GM19463 (cell line): ENCODE results near the gene SLC12A5.

Experiments
- ATAC-seq: cut with Tn5 transposase; IDR thresholded peaks from one replicate; pipeline ENCODE4 v1.9.1; 2021; ENCODE audit warnings: mild to moderate bottlenecking, moderate library complexity; ENCODE audit not compliant: unreplicated experiment

SLC12A5 gene

GRCh38 chr20:46051556-46052308 is 22.7 kb downstream of the SLC12A5 start:
- ATAC-seq, result no peak

GRCh38 chr20:46053416-46053815 is 24.4 kb downstream of the SLC12A5 start:
- ATAC-seq, result no peak

- no peak for ATAC-seq
These were observed 25.6 kb downstream of the SLC12A5 start for GRCh38 chr20:46054606-46055005.

GRCh38 chr20:46055269-46055668 is 26.3 kb downstream of the SLC12A5 start:
- no peak for ATAC-seq

- no peak for ATAC-seq
These were observed 27.2 kb downstream of the SLC12A5 start for GRCh38 chr20:46056027-46056833.

GRCh38 chr20:46056970-46057855 is 28.2 kb downstream of the SLC12A5 start:
- no peak for ATAC-seq

GRCh38 chr20:46057856-46058598 is 29.0 kb downstream of the SLC12A5 start:
- ATAC-seq, result no peak

GRCh38 chr20:46058599-46059281 is 29.7 kb downstream of the SLC12A5 start:
- ATAC-seq, result no peak

GRCh38 chr20:46060301-46060881 is 31.4 kb downstream of the SLC12A5 start:
- no peak for ATAC-seq

- no peak for ATAC-seq
These were observed 32.0 kb downstream of the SLC12A5 start for GRCh38 chr20:46060975-46061374.

- ATAC-seq, result no peak
These were observed 33.1 kb downstream of the SLC12A5 start for GRCh38 chr20:46062151-46062550.

- no peak for ATAC-seq
These were observed 33.6 kb downstream of the SLC12A5 start for GRCh38 chr20:46062621-46063020.

- ATAC-seq, result no peak
These were observed 34.1 kb downstream of the SLC12A5 start for GRCh38 chr20:46063151-46063550.

- no peak for ATAC-seq
These were observed 34.6 kb downstream of the SLC12A5 start for GRCh38 chr20:46063652-46064054.

- no peak for ATAC-seq
These were observed 36.0 kb downstream of the SLC12A5 start for GRCh38 chr20:46065006-46065405.

- ATAC-seq, result no peak
These were observed 36.7 kb downstream of the SLC12A5 start for GRCh38 chr20:46065691-46066090.

GRCh38 chr20:46070215-46070900 is 41.3 kb downstream of the SLC12A5 start:
- ATAC-seq, result no peak

- ATAC-seq, result no peak
These were observed 42.6 kb downstream of the SLC12A5 start for GRCh38 chr20:46071573-46071972.

- no peak for ATAC-seq
These were observed 44.0 kb downstream of the SLC12A5 start for GRCh38 chr20:46073024-46073423.
